ENCODE results near the gene SPARC. TPM values are rescaled to one million over a fixed set of nuclear protein-coding genes. Genes with fewer than 3 reads are reported as not detected.

SPARC gene
- polyA plus RNA-seq, 1 of the 3 experiments (the other 2 are of a cell fraction), result 1,115 TPM

DNA sequence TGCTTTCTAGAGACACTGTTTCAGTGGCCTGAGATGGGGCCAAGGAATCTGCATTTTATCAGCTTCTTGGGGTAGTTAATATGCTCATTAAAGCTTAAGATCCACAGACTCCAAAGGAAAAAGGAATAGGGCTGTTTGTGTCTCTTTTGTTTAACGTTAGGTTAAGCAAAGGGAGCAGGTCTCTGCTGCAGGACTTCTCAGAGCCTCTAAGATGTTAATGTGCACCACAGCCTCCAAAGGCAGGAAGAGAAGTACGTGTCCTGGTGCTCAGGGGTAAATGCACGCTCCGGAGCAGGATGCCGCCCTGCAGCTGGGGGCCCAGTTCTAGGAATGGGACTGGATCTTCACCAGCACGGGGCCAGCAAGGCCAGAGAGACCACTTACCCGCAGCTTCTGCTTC is 19.6 kb downstream of the SPARC start:
- Histone ChIP-seq H3K9me2 (no peaks in the 10 kb centered on the region), H3K27me3 (ENCODE audit: insufficient read depth) (no peaks in the 10 kb centered on the region), H3K27ac (ENCODE audit: low read depth in 2 of 2, low read length in 1 of 2) (peak overlapping the region in 1 of 2 experiments; percentile 97; a peak in 2 of 4 replicates), H3K36me3 (replicated peaks in 1 of 2; ENCODE audit: control insufficient read depth in 1 of 2, insufficient read depth in 2 of 2, low read length in 1 of 2) (peaks cover 86 to 89% of the 10 kb centered on the region in 2 experiments), H3K9me3 (no peaks in the 10 kb centered on the region), H3K9ac (no peak overlapping the region; the same call in 1 of the 2 replicates), H3F3A (replicated peaks; ENCODE audit: insufficient read depth) (peaks cover 83% of the 10 kb centered on the region), H3K4me2 (no peak overlapping the region), H3K79me2 (ENCODE audit: insufficient read depth) (peaks cover 33% of the 10 kb centered on the region), H3K4me1 (ENCODE audit: control insufficient read depth in 1 of 2, insufficient read depth in 2 of 2, low read depth in 1 of 2, low read length in 1 of 2) (peaks cover 41 to 42% of the 10 kb centered on the region in 2 experiments; a peak in 3 of 4 replicates), H3K4me3 (ENCODE audit: low read depth in 2 of 2, low read length in 1 of 2) (no peak overlapping the region), H4K20me1 (ENCODE audit: insufficient read depth) (peaks cover 40% of the 10 kb centered on the region), H2AFZ (ENCODE audit: low read depth) (no peak overlapping the region)
- TF ChIP-seq TCF12 (IDR thresholded peaks at IDR 0.05) (no peak), SMC3 (IDR thresholded peaks at IDR 0.05; ENCODE audit: low read depth, low read length) (no peak), SIN3A (IDR thresholded peaks at IDR 0.05; ENCODE audit: borderline replicate concordance, low read depth, low read length) (no peak), GABPA (IDR thresholded peaks at IDR 0.05; ENCODE audit: low read depth) (no peak)
- DNase-seq, result no peak
- ChIA-PET CTCF (interaction anchor here (1.6 to 18.7 kb wide), 6 partner anchors 8 to 219 kb away, joined by 4 to 247 read pairs (median 11); partner anchors contain the start of gene SLC36A1), POLR2A (no interaction called here)
- WGBS (ENCODE audit: low lambda C conversion rate), result 93% methylated on average over 6 of the region's 7 CpGs

DNA sequence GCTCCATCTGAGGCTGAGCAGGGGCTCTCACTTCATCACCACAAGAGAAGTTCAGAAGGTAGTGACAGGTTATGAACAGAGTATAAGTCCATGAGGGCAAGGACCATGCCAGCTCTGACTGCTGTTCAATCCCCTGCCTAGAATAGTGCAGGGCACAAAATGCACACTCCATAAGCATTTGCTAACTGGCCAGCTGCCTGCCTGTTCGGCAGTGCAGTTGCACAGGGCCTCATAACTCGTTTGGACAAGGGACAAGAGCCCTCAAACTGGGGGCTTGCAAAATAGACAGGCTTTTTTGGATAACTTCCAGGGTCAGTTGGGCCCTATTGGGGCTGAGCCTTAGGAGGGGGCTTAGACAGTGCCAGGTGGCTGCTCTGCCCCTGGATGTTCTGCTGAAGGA is 21.1 kb downstream of the SPARC start:
- peaks cover 30 to 40% of the 10 kb centered on the region in 2 experiments; a peak in 2 of 4 replicates for H3K4me1 ChIP-seq (ENCODE audit: control insufficient read depth in 1 of 2, insufficient read depth in 2 of 2, low read depth in 1 of 2, low read length in 1 of 2)
- no peaks in the 10 kb centered on the region for H3K9me3 ChIP-seq
- peaks cover 85 to 86% of the 10 kb centered on the region in 2 experiments for H3K36me3 ChIP-seq (replicated peaks in 1 of 2; ENCODE audit: control insufficient read depth in 1 of 2, insufficient read depth in 2 of 2, low read length in 1 of 2)
- DNase-seq, result no peak
- ChIA-PET CTCF (interaction anchor here (0.5 to 18.7 kb wide), 7 partner anchors 14 to 218 kb away, joined by 3 to 247 read pairs (median 9); partner anchors contain the start of gene SLC36A1), POLR2A (interaction anchor here (1.0 kb wide), 1 partner anchor 9 kb away, joined by 3 read pairs; no protein-coding TSS in a partner anchor)
- TF ChIP-seq REST (IDR thresholded peaks at IDR 0.05; ENCODE audit: low read depth, low read length) (no peak), SIN3A (IDR thresholded peaks at IDR 0.05; ENCODE audit: borderline replicate concordance, low read depth, low read length) (no peak), ZBTB33 (IDR thresholded peaks at IDR 0.05; ENCODE audit: borderline replicate concordance, low read depth) (no peak), FOXJ3 (CRISPR knock-in tag; IDR thresholded peaks at IDR 0.05) (no peak), RFX5 (IDR thresholded peaks at IDR 0.05; ENCODE audit: low read length) (no peak), TCF12 (IDR thresholded peaks at IDR 0.05) (no peak), CHD2 (IDR thresholded peaks at IDR 0.05; ENCODE audit: low read length, partially characterized antibody) (no peak), IRF3 (IDR thresholded peaks at IDR 0.05; ENCODE audit: low read depth, low read length) (no peak), FOXM1 (IDR thresholded peaks at IDR 0.05; ENCODE audit: low read depth) (no peak), GATA2 (CRISPR knock-in tag; IDR thresholded peaks at IDR 0.05) (no peak), MXI1 (IDR thresholded peaks at IDR 0.05; ENCODE audit: low read depth, low read length) (no peak), USF1 (IDR thresholded peaks at IDR 0.05; ENCODE audit: borderline replicate concordance, low read depth) (no peak), POLR2AphosphoS5 (IDR thresholded peaks at IDR 0.05; ENCODE audit: low read depth, low read length) (no peak)
- H4K20me1 ChIP-seq (ENCODE audit: insufficient read depth), result peaks cover 33% of the 10 kb centered on the region
- peak overlapping the region; percentile 31; the same call in 1 of the 2 replicates for H3K4me2 ChIP-seq
- no peak overlapping the region for H2AFZ ChIP-seq (ENCODE audit: low read depth)
- no CpG with 5 or more reads among the region's 2 CpGs for WGBS (ENCODE audit: low lambda C conversion rate)
- H3K9me2 ChIP-seq, result no peaks in the 10 kb centered on the region
- H3K27me3 ChIP-seq (ENCODE audit: insufficient read depth), result no peaks in the 10 kb centered on the region
- peaks cover 22% of the 10 kb centered on the region for H3K79me2 ChIP-seq (ENCODE audit: insufficient read depth)
- peak overlapping the region; percentile 57; the same call in 1 of the 2 replicates for H3K9ac ChIP-seq
- H3K27ac ChIP-seq (ENCODE audit: low read depth in 2 of 2, low read length in 1 of 2), result peak overlapping the region; percentile 43 to 97; a peak in 3 of 4 replicates
- peaks cover 94% of the 10 kb centered on the region for H3F3A ChIP-seq (replicated peaks; ENCODE audit: insufficient read depth)
- no peak overlapping the region for H3K4me3 ChIP-seq (ENCODE audit: low read depth in 2 of 2, low read length in 1 of 2)
